Liver (tissue), 9 donors: ENCODE data around the gene PARL. TPM values are rescaled to one million over a fixed set of nuclear protein-coding genes. Genes with fewer than 3 reads are reported as not detected.

Source experiments
- DNase-seq: peaks from one replicate; pipeline ENCODE4 v3.0.0-alpha.2; 2017; ENCODE audit warnings: low spot score
- H3K27ac ChIP-seq, 2 donors: one replicate each; pipeline ENCODE4 v1.7.0; 2013; ENCODE audit warnings: inconsistent platforms in 2 of 2, low read length in 2 of 2, control low read depth in 1 of 2, low read depth in 1 of 2, mild to moderate bottlenecking in 1 of 2
- H3K27me3 ChIP-seq, 4 donors: one replicate each; pipeline versions ENCODE4 v1.6.1 to v1.7.0; 2013; ENCODE audit warnings: low read length in 3 of 4, inconsistent platforms in 1 of 4, mild to moderate bottlenecking in 1 of 4, moderate library complexity in 1 of 4; ENCODE audit not compliant: control insufficient read depth in 4 of 4, insufficient read depth in 4 of 4
- H3K36me3 ChIP-seq, 4 donors: one replicate each; pipeline versions ENCODE4 v1.6.1 to v1.7.0; 2013; ENCODE audit warnings: low read length in 3 of 4, mild to moderate bottlenecking in 3 of 4, low read depth in 1 of 4, moderate library complexity in 1 of 4; ENCODE audit not compliant: control insufficient read depth in 4 of 4, insufficient read depth in 3 of 4
- H3K4me1 ChIP-seq, 4 donors: one replicate each; pipeline versions ENCODE4 v1.6.1 to v1.7.0; 2013; ENCODE audit warnings: low read length in 3 of 4, mild to moderate bottlenecking in 3 of 4, moderate library complexity in 1 of 4; ENCODE audit not compliant: control insufficient read depth in 4 of 4, insufficient read depth in 4 of 4
- H3K4me3 ChIP-seq, 3 donors: one replicate each; pipeline versions ENCODE4 v1.6.1 to v1.7.0; 2013; ENCODE audit warnings: low read length in 3 of 3, control low read depth in 1 of 3, low read depth in 1 of 3, mild to moderate bottlenecking in 1 of 3
- H3K9ac ChIP-seq, 2 donors: one replicate each; pipeline ENCODE4 v1.7.0; 2013; ENCODE audit warnings: low read length in 2 of 2, mild to moderate bottlenecking in 2 of 2, moderate library complexity in 2 of 2, control low read depth in 1 of 2, low read depth in 1 of 2
- H3K9me3 ChIP-seq, 4 donors: one replicate each; pipeline versions ENCODE4 v1.6.1 to v1.7.0; 2013; ENCODE audit warnings: low read length in 3 of 4; ENCODE audit not compliant: control insufficient read depth in 4 of 4
- EGR1 ChIP-seq, 2 donors: IDR thresholded peaks; 2 replicates each; pipeline ENCODE4 v1.6.1; 2016 to 2018; ENCODE audit warnings: antibody characterized with exemption in 2 of 2, low read depth in 2 of 2
- FOXA1 ChIP-seq: IDR thresholded peaks from 2 replicates; pipeline ENCODE4 v1.6.1; 2016; ENCODE audit warnings: antibody characterized with exemption
- FOXA2 ChIP-seq: IDR thresholded peaks from 2 replicates; pipeline ENCODE4 v1.6.1; 2016; ENCODE audit warnings: antibody characterized with exemption
- GABPA ChIP-seq, 2 donors: IDR thresholded peaks in 1 of 2; conservative IDR thresholded peaks in 1 of 2; 2 replicates each; pipeline ENCODE4 v1.6.1; 2016; ENCODE audit warnings: antibody characterized with exemption in 2 of 2, mild to moderate bottlenecking in 1 of 2, moderate library complexity in 1 of 2
- HNF4A ChIP-seq, 2 donors: conservative IDR thresholded peaks; 2 replicates each; pipeline ENCODE4 v1.6.1; 2016; ENCODE audit warnings: antibody characterized with exemption in 2 of 2, mild to moderate bottlenecking in 2 of 2
- HNF4G ChIP-seq: IDR thresholded peaks from 2 replicates; pipeline ENCODE4 v1.6.1; 2016; ENCODE audit warnings: antibody characterized with exemption
- JUND ChIP-seq, 2 donors: IDR thresholded peaks; 2 replicates each; pipeline ENCODE4 v1.6.1; 2016; ENCODE audit warnings: antibody characterized with exemption in 2 of 2
- NR2F2 ChIP-seq: IDR thresholded peaks from 2 replicates; pipeline ENCODE4 v1.6.1; 2016; ENCODE audit warnings: antibody characterized with exemption
- RAD21 ChIP-seq, 2 donors: IDR thresholded peaks; 2 replicates each; pipeline ENCODE4 v1.6.1; 2016; ENCODE audit warnings: antibody characterized with exemption in 2 of 2, mild to moderate bottlenecking in 2 of 2
- RXRA ChIP-seq, 2 donors: IDR thresholded peaks; 2 replicates each; pipeline ENCODE4 v1.6.1; 2017 to 2018; ENCODE audit warnings: antibody characterized with exemption in 2 of 2, mild to moderate bottlenecking in 1 of 2
- SP1 ChIP-seq: IDR thresholded peaks from 2 replicates; pipeline ENCODE4 v1.6.1; 2018; ENCODE audit warnings: antibody characterized with exemption, mild to moderate bottlenecking
- TAF1 ChIP-seq: conservative IDR thresholded peaks from 2 replicates; pipeline ENCODE4 v1.6.1; 2016; ENCODE audit warnings: antibody characterized with exemption, mild to moderate bottlenecking
- YY1 ChIP-seq: IDR thresholded peaks from 2 replicates; pipeline ENCODE4 v1.6.1; 2016; ENCODE audit warnings: antibody characterized with exemption, mild to moderate bottlenecking
- WGBS: extraction: QIAGEN DNeasy Blood & Tissue Kit; methylation state at CpG from one replicate; pipeline ENCODE4 v1.1.7; 2013; 5-methylcytosine and 5-hydroxymethylcytosine counted together
- polyA plus RNA-seq, 2 donors: library from polyadenylated mRNA; stranded (reverse) in 1 of 2; unstranded in 1 of 2; fragments of 200-250 nt in 1 of 2; fragments of >200 nt in 1 of 2; fragmentation: Nextera tagmentation in 1 of 2; extraction: Ambion mirVana in 1 of 2; gene quantifications; one replicate each; pipeline versions ENCODE4 v1.2.1 to v1.2.3, GENCODE V29; 2013 to 2015
- total RNA-seq, 2 donors: library from RNA; depleted of rRNA; stranded (reverse); fragments of >200 nt; gene quantifications; one replicate each; pipeline ENCODE4 v1.2.3, GENCODE V29; 2014
- TF ChIP-seq, protein P1 (sequence below): IDR thresholded peaks from 2 replicates; pipeline ENCODE4 v1.6.1; 2016; ENCODE audit warnings: antibody characterized with exemption
- TF ChIP-seq, protein P2 (sequence below): IDR thresholded peaks from 2 replicates; pipeline ENCODE4 v1.6.1; 2016; ENCODE audit warnings: antibody characterized with exemption, mild to moderate bottlenecking
- TF ChIP-seq, protein P3 (sequence below): fragments of 150-350 bp; IDR thresholded peaks from 2 replicates; pipeline ENCODE4 v1.5.1; 2017; ENCODE audit warnings: improper control_type of control experiment, low read depth, low read length; ENCODE audit not compliant: missing input control
- TF ChIP-seq, protein P4 (sequence below): IDR thresholded peaks from 2 replicates; pipeline ENCODE4 v1.6.1; 2016; ENCODE audit warnings: antibody characterized with exemption
- TF ChIP-seq, protein P5 (sequence below): IDR thresholded peaks from 2 replicates; pipeline ENCODE4 v1.6.1; 2016; ENCODE audit warnings: antibody characterized with exemption
- donor health status: healthy.
- donor health status: healthy.
- donor health status: healthy.
- donor health status: healthy.
- donor health status: healthy.

The PARL gene
- total and polyA plus RNA-seq, 4 donors = 16.1 to 32.7 (median 22.1) TPM

DNA sequence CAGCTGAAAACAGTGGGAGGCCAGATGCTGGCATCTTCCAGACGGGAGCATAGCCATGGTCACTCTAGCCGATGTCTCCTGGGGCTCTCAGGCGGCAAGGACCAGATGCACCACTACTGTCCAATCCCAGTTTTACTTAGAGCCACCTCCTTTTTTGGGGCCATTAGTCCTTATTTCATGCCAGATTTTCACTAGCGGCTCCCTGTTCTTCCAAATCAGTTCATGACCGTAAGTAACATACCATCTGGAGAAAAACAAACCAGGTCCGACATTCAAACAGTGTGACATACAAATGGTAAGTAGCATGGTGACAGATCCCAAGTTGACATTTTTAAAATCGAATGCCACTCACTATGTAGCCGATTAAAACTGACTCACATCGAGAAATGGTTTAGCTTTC is 55.2 kb downstream of the PARL start (continued):
- TF ChIP-seq RAD21 (IDR thresholded peaks at IDR 0.05) (no peak), YY1 (no peak), TAF1 (no peak)
- TF ChIP-seq, protein P1, sequence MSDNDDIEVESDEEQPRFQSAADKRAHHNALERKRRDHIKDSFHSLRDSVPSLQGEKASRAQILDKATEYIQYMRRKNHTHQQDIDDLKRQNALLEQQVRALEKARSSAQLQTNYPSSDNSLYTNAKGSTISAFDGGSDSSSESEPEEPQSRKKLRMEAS = no peak
- TF ChIP-seq, protein P2, sequence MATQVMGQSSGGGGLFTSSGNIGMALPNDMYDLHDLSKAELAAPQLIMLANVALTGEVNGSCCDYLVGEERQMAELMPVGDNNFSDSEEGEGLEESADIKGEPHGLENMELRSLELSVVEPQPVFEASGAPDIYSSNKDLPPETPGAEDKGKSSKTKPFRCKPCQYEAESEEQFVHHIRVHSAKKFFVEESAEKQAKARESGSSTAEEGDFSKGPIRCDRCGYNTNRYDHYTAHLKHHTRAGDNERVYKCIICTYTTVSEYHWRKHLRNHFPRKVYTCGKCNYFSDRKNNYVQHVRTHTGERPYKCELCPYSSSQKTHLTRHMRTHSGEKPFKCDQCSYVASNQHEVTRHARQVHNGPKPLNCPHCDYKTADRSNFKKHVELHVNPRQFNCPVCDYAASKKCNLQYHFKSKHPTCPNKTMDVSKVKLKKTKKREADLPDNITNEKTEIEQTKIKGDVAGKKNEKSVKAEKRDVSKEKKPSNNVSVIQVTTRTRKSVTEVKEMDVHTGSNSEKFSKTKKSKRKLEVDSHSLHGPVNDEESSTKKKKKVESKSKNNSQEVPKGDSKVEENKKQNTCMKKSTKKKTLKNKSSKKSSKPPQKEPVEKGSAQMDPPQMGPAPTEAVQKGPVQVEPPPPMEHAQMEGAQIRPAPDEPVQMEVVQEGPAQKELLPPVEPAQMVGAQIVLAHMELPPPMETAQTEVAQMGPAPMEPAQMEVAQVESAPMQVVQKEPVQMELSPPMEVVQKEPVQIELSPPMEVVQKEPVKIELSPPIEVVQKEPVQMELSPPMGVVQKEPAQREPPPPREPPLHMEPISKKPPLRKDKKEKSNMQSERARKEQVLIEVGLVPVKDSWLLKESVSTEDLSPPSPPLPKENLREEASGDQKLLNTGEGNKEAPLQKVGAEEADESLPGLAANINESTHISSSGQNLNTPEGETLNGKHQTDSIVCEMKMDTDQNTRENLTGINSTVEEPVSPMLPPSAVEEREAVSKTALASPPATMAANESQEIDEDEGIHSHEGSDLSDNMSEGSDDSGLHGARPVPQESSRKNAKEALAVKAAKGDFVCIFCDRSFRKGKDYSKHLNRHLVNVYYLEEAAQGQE = no peak
- TF ChIP-seq, protein P3, sequence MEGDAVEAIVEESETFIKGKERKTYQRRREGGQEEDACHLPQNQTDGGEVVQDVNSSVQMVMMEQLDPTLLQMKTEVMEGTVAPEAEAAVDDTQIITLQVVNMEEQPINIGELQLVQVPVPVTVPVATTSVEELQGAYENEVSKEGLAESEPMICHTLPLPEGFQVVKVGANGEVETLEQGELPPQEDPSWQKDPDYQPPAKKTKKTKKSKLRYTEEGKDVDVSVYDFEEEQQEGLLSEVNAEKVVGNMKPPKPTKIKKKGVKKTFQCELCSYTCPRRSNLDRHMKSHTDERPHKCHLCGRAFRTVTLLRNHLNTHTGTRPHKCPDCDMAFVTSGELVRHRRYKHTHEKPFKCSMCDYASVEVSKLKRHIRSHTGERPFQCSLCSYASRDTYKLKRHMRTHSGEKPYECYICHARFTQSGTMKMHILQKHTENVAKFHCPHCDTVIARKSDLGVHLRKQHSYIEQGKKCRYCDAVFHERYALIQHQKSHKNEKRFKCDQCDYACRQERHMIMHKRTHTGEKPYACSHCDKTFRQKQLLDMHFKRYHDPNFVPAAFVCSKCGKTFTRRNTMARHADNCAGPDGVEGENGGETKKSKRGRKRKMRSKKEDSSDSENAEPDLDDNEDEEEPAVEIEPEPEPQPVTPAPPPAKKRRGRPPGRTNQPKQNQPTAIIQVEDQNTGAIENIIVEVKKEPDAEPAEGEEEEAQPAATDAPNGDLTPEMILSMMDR = no peak

DNA sequence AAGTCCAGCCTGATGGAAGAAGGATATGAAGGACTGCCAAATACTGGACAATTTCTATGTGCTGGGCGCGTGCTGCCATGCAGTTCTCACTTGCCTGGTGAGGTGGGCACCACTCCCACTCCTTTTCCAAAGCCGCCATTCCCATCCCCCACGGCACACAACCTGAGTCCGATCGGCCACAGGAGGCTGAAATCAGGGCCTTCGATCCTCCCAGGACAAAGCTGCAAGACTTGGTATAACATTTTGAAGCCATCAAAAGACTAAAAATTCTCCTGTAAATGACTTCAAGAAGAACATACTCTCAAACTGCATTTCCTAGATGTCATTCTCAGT is 56.2 kb downstream of the PARL start:
- Histone ChIP-seq H3K9me3 (no peaks in the 10 kb centered on the region), H3K27ac (no peak overlapping the region), H3K4me1 (peaks cover 0 to 16% (median 9%) of the 10 kb centered on the region in 4 donors), H3K9ac (no peak overlapping the region), H3K36me3 (peaks cover 12 to 34% (median 24%) of the 10 kb centered on the region in 4 donors), H3K4me3 (no peak overlapping the region), H3K27me3 (no peaks in the 10 kb centered on the region)
- TF ChIP-seq, protein P1 = no peak
- TF ChIP-seq RXRA (IDR thresholded peaks at IDR 0.05) (no peak), SP1 (no peak), NR2F2 (no peak), JUND (IDR thresholded peaks at IDR 0.05) (no peak), FOXA1 (no peak), FOXA2 (no peak), HNF4G (no peak), RAD21 (IDR thresholded peaks at IDR 0.05) (no peak), GABPA (IDR thresholded peaks at IDR 0.05 in 1 of 2, conservative IDR thresholded peaks at IDR 0.05 in 1 of 2) (no peak), EGR1 (IDR thresholded peaks at IDR 0.05; ENCODE audit: low read depth in 2 of 2) (no peak), TAF1 (no peak), HNF4A (conservative IDR thresholded peaks at IDR 0.05) (no peak), YY1 (no peak)
- TF ChIP-seq, protein P3 = no peak
- TF ChIP-seq, protein P2 = no peak
- TF ChIP-seq, protein P4, sequence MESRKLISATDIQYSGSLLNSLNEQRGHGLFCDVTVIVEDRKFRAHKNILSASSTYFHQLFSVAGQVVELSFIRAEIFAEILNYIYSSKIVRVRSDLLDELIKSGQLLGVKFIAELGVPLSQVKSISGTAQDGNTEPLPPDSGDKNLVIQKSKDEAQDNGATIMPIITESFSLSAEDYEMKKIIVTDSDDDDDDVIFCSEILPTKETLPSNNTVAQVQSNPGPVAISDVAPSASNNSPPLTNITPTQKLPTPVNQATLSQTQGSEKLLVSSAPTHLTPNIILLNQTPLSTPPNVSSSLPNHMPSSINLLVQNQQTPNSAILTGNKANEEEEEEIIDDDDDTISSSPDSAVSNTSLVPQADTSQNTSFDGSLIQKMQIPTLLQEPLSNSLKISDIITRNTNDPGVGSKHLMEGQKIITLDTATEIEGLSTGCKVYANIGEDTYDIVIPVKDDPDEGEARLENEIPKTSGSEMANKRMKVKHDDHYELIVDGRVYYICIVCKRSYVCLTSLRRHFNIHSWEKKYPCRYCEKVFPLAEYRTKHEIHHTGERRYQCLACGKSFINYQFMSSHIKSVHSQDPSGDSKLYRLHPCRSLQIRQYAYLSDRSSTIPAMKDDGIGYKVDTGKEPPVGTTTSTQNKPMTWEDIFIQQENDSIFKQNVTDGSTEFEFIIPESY = no peak
- TF ChIP-seq, protein P5, sequence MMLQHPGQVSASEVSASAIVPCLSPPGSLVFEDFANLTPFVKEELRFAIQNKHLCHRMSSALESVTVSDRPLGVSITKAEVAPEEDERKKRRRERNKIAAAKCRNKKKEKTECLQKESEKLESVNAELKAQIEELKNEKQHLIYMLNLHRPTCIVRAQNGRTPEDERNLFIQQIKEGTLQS = no peak
- DNase-seq = no peak
- WGBS = 96% methylated on average over 7 of the region's 7 CpGs
